ENCODE data around the gene CRYGN.
A peak's percentile ranks its signal among the peaks of the same experiment; 100 is the strongest.

CRYGN gene

GRCh38 chr7:151391358-151391730, 48.6 kb downstream of the CRYGN start:
- DNase-seq (ENCODE audit: low read depth) = no peak

DNA sequence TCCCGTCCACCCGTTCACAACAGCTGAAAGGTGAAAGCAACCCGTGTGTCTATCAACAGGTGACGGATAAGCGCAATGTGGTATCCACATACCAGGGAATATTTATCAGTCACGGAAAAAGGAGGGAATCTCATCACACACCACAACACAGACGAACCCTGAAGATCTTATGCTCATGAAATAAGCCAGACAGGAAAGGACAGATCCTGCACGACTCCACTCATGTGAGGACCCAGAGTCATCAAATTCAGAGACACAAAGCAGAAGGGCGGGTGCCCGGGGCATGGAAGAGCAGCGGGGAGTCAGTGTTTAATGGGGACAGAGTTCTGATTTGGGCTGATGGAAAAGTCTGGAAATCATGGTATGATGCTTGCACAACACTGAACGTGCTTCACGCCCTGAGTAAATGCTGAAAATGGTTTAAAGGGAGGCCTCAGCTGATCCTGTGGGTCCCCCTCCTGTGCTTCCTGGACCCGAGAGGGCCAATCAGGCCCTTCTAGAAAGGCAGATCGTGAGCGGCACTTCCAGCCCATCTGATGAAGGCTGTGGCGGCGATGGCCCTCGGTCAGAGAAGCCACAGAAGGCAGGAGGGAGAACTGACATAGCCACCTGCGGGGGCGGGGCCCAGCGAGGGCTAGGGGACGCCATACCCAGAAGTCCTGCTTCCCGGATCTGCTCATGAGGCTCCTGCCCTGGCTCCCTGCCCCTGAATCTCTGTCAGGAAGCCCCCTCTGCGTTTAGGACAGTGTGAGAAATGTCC, 49.2 kb downstream of the CRYGN start:
- no peak for DNase-seq (ENCODE audit: low read depth)

DNA sequence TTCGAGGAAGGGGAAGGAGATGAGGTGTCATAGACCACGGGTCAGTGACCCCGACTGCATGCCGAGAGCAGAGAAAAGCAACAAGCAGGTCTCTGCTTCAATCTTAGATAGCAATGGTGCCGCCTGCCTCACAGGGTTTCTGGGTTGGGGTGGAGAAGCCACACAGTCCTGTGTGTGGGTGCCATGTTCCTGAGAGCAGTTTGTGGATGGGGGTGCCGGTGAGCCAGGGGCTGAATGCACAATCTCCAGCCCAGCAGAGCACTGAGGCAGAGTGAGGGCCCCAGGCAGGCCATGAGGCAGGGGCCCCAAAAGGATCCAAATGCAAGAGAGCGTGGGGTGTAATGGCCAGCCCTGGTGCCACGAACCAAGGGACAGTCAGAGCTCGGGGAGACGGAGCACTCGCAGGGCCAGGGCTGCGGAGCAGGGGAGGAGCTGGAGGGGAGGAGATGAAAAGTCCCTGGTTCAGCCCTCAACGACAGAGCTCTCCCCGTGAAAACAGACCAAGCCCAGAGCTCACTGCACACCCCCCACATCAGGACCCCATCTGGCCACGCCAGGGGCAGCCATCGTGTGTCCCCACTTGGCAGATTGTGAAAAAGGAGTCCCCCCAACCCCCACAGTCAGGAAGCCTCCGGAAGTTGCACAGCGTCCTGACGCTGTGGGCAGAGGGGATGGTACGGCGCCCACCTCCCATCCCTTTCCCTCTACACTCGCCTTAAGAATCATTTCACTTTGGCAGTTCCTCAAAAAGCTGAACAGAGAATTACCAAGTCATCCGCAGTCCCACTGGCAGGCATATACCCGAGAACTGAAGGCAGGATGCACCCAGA, 50.0 kb downstream of the CRYGN start:
- DNase-seq (ENCODE audit: low read depth) = no peak

- no peak for DNase-seq (ENCODE audit: low read depth)
Measured at GRCh38 chr7:151389096-151389767, 50.7 kb downstream of the CRYGN start.

- DNase-seq (ENCODE audit: low read depth) = no peak
Measured at GRCh38 chr7:151388430-151388829, 51.5 kb downstream of the CRYGN start.

GRCh38 chr7:151388007-151388297, 52.0 kb downstream of the CRYGN start:
- DNase-seq (ENCODE audit: low read depth) = no peak

- DNase-seq (ENCODE audit: low read depth) = no peak
Measured at GRCh38 chr7:151387161-151388006, 52.6 kb downstream of the CRYGN start.

DNA sequence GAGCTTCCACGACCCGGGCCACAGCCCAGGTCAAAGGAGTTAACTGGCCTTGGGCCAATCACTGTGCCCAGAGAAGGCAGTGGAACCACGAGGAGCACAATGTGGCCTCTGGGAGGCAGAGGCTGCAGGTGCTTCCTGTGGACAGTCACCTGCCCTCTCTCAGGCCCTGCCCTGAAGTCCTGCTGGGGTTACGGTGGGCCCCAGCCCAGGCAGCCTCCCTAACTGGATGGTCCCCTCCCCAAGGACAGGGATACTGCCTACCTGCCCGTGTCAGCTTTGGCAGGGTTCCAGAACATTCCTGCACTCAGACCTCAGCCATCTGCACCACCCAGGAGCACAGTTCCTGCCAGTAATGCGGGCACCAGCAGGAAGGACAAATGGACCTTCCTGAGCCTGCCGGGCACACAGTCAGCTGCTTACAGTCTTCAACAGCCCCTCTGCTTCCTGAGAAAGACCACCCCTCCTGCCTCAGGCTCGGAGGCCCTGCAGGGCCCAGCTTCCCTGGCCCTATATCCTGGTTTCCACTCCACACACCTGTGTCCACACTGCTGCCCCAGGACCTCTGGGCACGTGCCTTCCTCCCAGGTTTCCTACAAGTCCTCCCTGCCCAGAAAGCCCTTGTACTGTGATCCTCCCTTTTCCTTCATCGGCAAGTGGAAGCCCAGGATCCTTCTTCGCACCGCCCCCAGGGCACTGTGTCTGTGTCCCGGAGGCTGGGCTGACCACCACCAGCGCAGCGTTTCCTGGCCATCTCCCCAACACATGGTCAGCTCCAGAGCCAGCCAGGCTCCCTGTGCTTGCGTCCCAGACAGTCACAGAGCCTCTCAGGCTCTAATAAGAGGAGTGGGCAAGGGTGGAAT, 53.4 kb downstream of the CRYGN start:
- DNase-seq (ENCODE audit: low read depth) = no peak

GRCh38 chr7:151385626-151386300, 54.2 kb downstream of the CRYGN start:
- DNase-seq (ENCODE audit: low read depth) = no peak

GRCh38 chr7:151384776-151385625, 54.9 kb downstream of the CRYGN start:
- no peak for DNase-seq (ENCODE audit: low read depth)

DNA sequence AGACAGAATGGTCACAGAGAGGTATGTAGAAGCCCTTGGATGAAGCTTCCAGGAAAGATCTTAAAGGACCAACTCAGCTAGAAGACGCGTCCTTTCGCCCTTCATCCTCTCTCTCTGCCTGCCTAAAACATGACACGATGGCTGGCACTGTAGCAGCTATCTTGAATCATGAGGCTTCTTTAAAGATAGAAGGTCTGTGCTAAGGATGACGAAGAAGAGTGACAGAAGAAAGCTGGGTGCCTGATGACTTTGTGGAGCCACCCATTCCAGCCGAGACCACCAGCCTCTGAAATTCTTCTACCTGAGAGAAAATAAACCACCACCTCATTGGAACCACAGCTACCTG, 55.6 kb downstream of the CRYGN start:
- DNase-seq (ENCODE audit: low read depth) = no peak

DNA sequence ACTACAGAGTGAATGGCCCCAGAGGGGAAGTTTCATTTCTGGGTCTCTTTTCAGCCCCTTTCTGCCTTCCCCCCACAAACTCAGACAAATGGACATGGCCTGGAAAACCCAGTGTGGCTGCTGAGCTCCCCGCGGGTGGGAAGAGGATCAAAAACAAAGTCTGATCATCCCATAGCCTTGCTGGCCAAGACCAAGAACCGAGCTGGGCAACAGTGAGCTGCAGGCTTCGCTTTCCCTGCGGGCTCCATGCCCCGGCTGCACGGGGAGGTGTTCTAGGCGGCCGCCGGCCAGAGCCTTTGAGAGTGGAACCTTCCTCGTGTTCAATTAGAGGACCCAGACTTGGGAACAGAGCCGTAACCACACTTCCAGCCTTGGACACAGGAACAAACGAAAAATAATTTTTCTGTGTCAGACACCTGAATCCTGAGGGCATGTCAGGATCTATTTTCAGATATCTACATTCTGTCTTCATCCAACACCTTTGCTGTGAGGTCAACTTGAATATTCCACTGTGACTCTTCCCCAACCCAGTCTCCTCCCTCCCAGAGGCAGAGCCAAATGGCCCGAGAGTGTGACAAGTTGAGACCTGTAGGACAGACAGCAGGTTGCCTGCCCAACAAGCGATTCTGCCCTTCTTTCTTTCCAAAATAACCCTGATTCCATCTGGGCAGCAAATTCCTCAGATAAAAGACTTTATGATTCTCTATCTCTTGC, 56.1 kb downstream of the CRYGN start:
- DNase-seq (ENCODE audit: low read depth) = no peak

DNA sequence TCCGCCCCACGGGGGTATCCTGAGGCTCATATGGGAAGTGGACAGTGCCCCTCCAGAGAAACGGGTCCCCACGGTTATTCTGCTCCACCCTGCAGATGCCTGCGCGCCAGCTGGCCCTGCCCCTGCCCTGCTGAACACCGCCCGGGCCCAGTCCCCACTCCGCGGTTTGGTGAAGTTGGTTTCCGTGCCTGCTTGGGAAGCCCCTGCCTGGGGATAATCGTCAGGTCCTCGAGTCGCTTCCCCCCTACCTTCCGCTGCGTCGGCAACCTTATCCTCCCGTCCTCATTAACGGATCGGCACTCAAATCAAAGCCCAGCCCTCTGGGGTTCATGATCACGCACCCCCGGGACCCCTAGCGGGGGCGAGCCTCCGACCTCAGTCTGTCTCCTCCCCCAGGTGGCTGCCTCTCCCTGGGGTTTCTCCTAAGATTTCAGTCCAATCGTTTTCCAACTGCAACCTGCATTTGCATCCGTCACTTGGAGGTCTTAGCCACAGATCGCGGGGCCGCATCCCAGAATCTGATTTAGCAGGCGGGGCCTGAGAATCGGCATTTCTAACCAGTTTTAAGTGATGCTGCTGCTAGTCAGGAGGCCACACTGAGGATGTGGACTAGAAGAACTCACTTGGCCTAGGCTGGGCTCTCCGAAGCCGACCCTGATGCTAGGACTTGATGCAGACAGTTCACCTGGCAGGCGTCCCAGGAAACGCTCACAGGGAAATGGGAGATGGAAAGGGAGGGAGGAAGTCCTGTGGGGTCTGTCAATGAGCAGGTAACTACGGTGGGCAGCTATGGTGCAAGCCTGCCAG, 57.7 kb downstream of the CRYGN start:
- peak; percentile 31 for DNase-seq (ENCODE audit: low read depth)

GRCh38 chr7:151381348-151382078, 58.4 kb downstream of the CRYGN start:
- peak; percentile 66 for DNase-seq (ENCODE audit: low read depth)

- no peak for DNase-seq (ENCODE audit: low read depth)
Measured at GRCh38 chr7:151381098-151381347, 58.9 kb downstream of the CRYGN start.

GRCh38 chr7:151380199-151381097, 59.5 kb downstream of the CRYGN start:
- no peak for DNase-seq (ENCODE audit: low read depth)

All from T follicular helper cell (primary cell).